ENCODE data around the gene RBMS3. TPM values are rescaled to one million over a fixed set of nuclear protein-coding genes. Genes with fewer than 3 reads are reported as not detected.

The RBMS3 gene
- total and polyA plus RNA-seq, 2 experiments from 2014 or later = 34.9 to 37.1 TPM

GRCh38 chr3:29281094-29281343, 148 bp downstream of the RBMS3 start:
- Histone ChIP-seq H3K27ac (peak overlapping the region; percentile 93), H3K9me2 (replicated peaks; ENCODE audit: insufficient read depth) (no peaks in the 10 kb centered on the region), H3K9me3 (ENCODE audit: low read depth) (no peaks in the 10 kb centered on the region), H3K36me3 (replicated peaks; ENCODE audit: insufficient read depth, low read depth) (no peaks in the 10 kb centered on the region), H4K20me1 (ENCODE audit: insufficient read depth, poor library complexity, severe bottlenecking) (no peaks in the 10 kb centered on the region), H2AFZ (peak overlapping the region; percentile 36), H3K4me3 (peak overlapping the region; percentile 66), H3K4me1 (ENCODE audit: insufficient read depth) (peaks cover 5% of the 10 kb centered on the region), H3K79me2 (peaks cover 42% of the 10 kb centered on the region), H3K4me2 (peak overlapping the region; percentile 76), H3K27me3 (no peaks in the 10 kb centered on the region)
- TF ChIP-seq, protein P1, sequence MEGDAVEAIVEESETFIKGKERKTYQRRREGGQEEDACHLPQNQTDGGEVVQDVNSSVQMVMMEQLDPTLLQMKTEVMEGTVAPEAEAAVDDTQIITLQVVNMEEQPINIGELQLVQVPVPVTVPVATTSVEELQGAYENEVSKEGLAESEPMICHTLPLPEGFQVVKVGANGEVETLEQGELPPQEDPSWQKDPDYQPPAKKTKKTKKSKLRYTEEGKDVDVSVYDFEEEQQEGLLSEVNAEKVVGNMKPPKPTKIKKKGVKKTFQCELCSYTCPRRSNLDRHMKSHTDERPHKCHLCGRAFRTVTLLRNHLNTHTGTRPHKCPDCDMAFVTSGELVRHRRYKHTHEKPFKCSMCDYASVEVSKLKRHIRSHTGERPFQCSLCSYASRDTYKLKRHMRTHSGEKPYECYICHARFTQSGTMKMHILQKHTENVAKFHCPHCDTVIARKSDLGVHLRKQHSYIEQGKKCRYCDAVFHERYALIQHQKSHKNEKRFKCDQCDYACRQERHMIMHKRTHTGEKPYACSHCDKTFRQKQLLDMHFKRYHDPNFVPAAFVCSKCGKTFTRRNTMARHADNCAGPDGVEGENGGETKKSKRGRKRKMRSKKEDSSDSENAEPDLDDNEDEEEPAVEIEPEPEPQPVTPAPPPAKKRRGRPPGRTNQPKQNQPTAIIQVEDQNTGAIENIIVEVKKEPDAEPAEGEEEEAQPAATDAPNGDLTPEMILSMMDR (IDR thresholded peaks at IDR 0.05; ENCODE audit: poor library complexity) = no peak
- peak; percentile 38 for TF ChIP-seq EZH2phosphoT487 (IDR thresholded peaks at IDR 0.05; ENCODE audit: low read depth, severe bottlenecking, unreplicated experiment)
- no peak for TF ChIP-seq EZH2 (IDR thresholded peaks at IDR 0.05; ENCODE audit: borderline replicate concordance)
- 3% methylated on average over 3 of the region's 3 CpGs for WGBS (ENCODE audit: low lambda C conversion rate, missing lambda C conversion rate)
- DNase-seq (ENCODE audit: low spot score) = no peak

GRCh38 chr3:29281344-29282241, 722 bp downstream of the RBMS3 start:
- H3K9me2 ChIP-seq (replicated peaks; ENCODE audit: insufficient read depth) = no peaks in the 10 kb centered on the region
- peak overlapping the region; percentile 93 for H3K27ac ChIP-seq
- no peaks in the 10 kb centered on the region for H3K9me3 ChIP-seq (ENCODE audit: low read depth)
- H4K20me1 ChIP-seq (ENCODE audit: insufficient read depth, poor library complexity, severe bottlenecking) = no peaks in the 10 kb centered on the region
- TF ChIP-seq EZH2 (IDR thresholded peaks at IDR 0.05; ENCODE audit: borderline replicate concordance) = no peak
- no peak for TF ChIP-seq EZH2phosphoT487 (IDR thresholded peaks at IDR 0.05; ENCODE audit: low read depth, severe bottlenecking, unreplicated experiment)
- TF ChIP-seq, protein P1 (IDR thresholded peaks at IDR 0.05; ENCODE audit: poor library complexity) = no peak
- WGBS (ENCODE audit: low lambda C conversion rate, missing lambda C conversion rate) = 14% methylated on average over 18 of the region's 18 CpGs
- peak; percentile 38 for DNase-seq (ENCODE audit: low spot score)
- peaks cover 48% of the 10 kb centered on the region for H3K79me2 ChIP-seq
- no peaks in the 10 kb centered on the region for H3K36me3 ChIP-seq (replicated peaks; ENCODE audit: insufficient read depth, low read depth)
- no peaks in the 10 kb centered on the region for H3K27me3 ChIP-seq
- H3K4me3 ChIP-seq = peak overlapping the region; percentile 66
- peak overlapping the region; percentile 76 for H3K4me2 ChIP-seq
- peak overlapping the region; percentile 36 for H2AFZ ChIP-seq
- H3K4me1 ChIP-seq (ENCODE audit: insufficient read depth) = peaks cover 5% of the 10 kb centered on the region

- peaks cover 58% of the 10 kb centered on the region for H3K79me2 ChIP-seq
- TF ChIP-seq EZH2phosphoT487 (IDR thresholded peaks at IDR 0.05; ENCODE audit: low read depth, severe bottlenecking, unreplicated experiment) = no peak
- TF ChIP-seq, protein P1 (IDR thresholded peaks at IDR 0.05; ENCODE audit: poor library complexity) = no peak
- TF ChIP-seq EZH2 (IDR thresholded peaks at IDR 0.05; ENCODE audit: borderline replicate concordance) = no peak
- no peaks in the 10 kb centered on the region for H3K9me2 ChIP-seq (replicated peaks; ENCODE audit: insufficient read depth)
- no peaks in the 10 kb centered on the region for H3K9me3 ChIP-seq (ENCODE audit: low read depth)
- peak overlapping the region; percentile 93 for H3K27ac ChIP-seq
- no peaks in the 10 kb centered on the region for H4K20me1 ChIP-seq (ENCODE audit: insufficient read depth, poor library complexity, severe bottlenecking)
- H2AFZ ChIP-seq = peak overlapping the region; percentile 36
- DNase-seq (ENCODE audit: low spot score) = peak; percentile 44
- H3K4me1 ChIP-seq (ENCODE audit: insufficient read depth) = peaks cover 5% of the 10 kb centered on the region
- H3K4me3 ChIP-seq = peak overlapping the region; percentile 66
- 4% methylated on average over 13 of the region's 13 CpGs for WGBS (ENCODE audit: low lambda C conversion rate, missing lambda C conversion rate)
- H3K4me2 ChIP-seq = peak overlapping the region; percentile 76
- H3K27me3 ChIP-seq = no peaks in the 10 kb centered on the region
- H3K36me3 ChIP-seq (replicated peaks; ENCODE audit: insufficient read depth, low read depth) = no peaks in the 10 kb centered on the region
These were observed 1.8 kb downstream of the RBMS3 start for GRCh38 chr3:29282427-29283230.

All from hepatocyte (in vitro differentiated cells).